Measurements from ENCODE around the gene DIPK1A.

DIPK1A gene

DNA sequence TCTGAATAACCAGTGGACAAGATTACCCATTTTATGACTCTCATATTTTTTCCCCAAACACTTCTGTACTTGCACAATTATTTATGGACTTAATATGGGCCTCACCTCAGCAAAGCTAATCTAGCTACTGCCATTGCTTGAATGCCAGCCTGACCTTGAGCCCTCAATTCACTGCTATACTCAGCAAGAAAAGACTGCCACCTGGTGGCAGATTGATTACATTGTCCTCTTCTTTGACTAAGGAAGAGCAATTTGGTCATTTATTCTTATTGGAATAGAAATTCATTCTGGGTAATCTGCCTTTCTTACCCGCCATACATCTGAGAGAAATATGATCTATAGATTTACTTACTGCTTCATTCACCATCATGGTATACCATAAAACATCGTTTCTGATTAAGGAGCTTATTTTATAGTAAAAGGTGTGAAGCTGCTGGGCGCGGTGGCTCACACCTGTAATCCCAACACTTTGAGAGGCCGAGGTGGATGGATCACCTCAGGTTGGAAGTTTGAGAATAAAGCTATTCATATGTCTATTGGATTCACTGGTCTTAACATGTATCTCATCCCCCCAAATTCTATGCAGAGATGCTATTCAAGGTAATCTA, 32.9 kb upstream of the DIPK1A start:
- Histone ChIP-seq H3K9me3 (ENCODE audit: low read length) (no peaks in the 10 kb centered on the region), H3K4me1 (ENCODE audit: insufficient read depth, low read length) (no peaks in the 10 kb centered on the region), H3K9ac (ENCODE audit: low read length) (no peak overlapping the region), H3K27me3 (ENCODE audit: control insufficient read depth in 1 of 2, insufficient read depth in 2 of 2, low read length in 2 of 2) (no peaks in the 10 kb centered on the region), H3K27ac (ENCODE audit: low read depth, low read length) (no peak overlapping the region), H3K4me3 (ENCODE audit: low read depth in 1 of 2, low read length in 2 of 2) (no peak overlapping the region), H3K36me3 (ENCODE audit: insufficient read depth, low read length) (no peaks in the 10 kb centered on the region)

DNA sequence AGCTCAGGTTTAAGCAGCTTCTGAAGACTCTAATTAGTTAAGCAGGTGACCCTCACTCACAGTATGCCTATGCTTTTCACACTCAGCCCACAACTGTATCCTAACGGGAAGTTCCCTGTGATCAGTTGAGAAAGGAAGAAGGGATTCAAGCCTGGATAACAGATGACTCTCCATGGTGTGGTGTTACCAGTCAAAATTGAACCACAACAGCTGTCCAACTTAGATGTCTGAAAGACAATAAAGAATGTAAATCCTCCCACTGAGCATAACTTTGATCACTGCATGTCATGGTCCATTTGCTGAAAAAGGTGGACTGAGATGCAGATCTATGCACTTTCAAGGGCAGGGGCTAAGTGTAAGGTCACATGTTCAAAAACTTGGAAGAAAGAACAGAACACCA, 32.3 kb upstream of the DIPK1A start:
- Histone ChIP-seq H3K9ac (ENCODE audit: low read length) (no peak overlapping the region), H3K36me3 (ENCODE audit: insufficient read depth, low read length) (no peaks in the 10 kb centered on the region), H3K9me3 (ENCODE audit: low read length) (no peaks in the 10 kb centered on the region), H3K4me3 (ENCODE audit: low read depth in 1 of 2, low read length in 2 of 2) (no peak overlapping the region), H3K4me1 (ENCODE audit: insufficient read depth, low read length) (no peaks in the 10 kb centered on the region), H3K27me3 (ENCODE audit: control insufficient read depth in 1 of 2, insufficient read depth in 2 of 2, low read length in 2 of 2) (no peaks in the 10 kb centered on the region), H3K27ac (ENCODE audit: low read depth, low read length) (no peak overlapping the region)

DNA sequence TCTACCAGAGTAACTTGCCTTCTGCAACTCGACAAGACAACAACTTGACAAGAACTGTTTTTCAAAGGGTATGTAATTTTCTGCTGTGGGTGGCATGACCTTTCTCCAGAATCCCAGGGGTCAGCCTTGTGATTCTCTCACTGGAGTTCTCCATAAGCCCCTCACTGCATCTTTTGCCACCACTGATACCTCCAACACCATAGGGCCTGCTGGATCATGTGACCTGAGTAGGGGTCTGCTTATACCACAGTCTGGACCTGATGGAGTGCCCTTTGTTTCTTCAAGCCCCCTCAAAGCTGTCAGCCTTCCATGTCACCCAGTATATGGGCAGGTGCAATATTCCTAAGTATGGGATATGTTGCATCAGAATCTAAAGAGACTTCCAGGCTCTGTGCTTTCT, 31.6 kb upstream of the DIPK1A start:
- no peaks in the 10 kb centered on the region for H3K27me3 ChIP-seq (ENCODE audit: control insufficient read depth in 1 of 2, insufficient read depth in 2 of 2, low read length in 2 of 2)
- no peak overlapping the region for H3K9ac ChIP-seq (ENCODE audit: low read length)
- no peaks in the 10 kb centered on the region for H3K4me1 ChIP-seq (ENCODE audit: insufficient read depth, low read length)
- H3K36me3 ChIP-seq (ENCODE audit: insufficient read depth, low read length), result no peaks in the 10 kb centered on the region
- H3K9me3 ChIP-seq (ENCODE audit: low read length), result no peaks in the 10 kb centered on the region
- no peak overlapping the region for H3K27ac ChIP-seq (ENCODE audit: low read depth, low read length)
- no peak overlapping the region for H3K4me3 ChIP-seq (ENCODE audit: low read depth in 1 of 2, low read length in 2 of 2)

DNA sequence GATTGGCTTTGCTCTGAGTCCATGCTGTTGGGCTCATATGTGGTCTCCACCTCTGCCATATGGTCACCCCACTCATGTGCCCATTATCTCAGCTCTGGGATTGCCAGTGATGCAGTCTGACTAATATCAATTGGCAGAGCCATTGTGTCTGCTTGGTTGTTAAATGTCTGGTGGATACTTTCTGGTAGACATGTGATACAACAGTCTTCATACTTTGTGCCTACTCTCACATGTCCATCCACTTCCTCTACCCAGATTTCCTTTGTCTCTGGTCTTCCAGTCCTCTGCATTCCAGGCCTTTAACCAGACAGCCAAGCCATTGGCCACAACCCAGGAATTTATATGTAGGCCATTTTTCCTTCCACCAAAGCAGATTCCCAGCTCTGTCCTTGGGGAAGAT, 30.8 kb upstream of the DIPK1A start:
- Histone ChIP-seq H3K27ac (ENCODE audit: low read depth, low read length) (no peak overlapping the region), H3K36me3 (ENCODE audit: insufficient read depth, low read length) (no peaks in the 10 kb centered on the region), H3K27me3 (ENCODE audit: control insufficient read depth in 1 of 2, insufficient read depth in 2 of 2, low read length in 2 of 2) (no peaks in the 10 kb centered on the region), H3K4me1 (ENCODE audit: insufficient read depth, low read length) (no peaks in the 10 kb centered on the region), H3K9ac (ENCODE audit: low read length) (no peak overlapping the region), H3K9me3 (ENCODE audit: low read length) (no peaks in the 10 kb centered on the region), H3K4me3 (ENCODE audit: low read depth in 1 of 2, low read length in 2 of 2) (no peak overlapping the region)

DNA sequence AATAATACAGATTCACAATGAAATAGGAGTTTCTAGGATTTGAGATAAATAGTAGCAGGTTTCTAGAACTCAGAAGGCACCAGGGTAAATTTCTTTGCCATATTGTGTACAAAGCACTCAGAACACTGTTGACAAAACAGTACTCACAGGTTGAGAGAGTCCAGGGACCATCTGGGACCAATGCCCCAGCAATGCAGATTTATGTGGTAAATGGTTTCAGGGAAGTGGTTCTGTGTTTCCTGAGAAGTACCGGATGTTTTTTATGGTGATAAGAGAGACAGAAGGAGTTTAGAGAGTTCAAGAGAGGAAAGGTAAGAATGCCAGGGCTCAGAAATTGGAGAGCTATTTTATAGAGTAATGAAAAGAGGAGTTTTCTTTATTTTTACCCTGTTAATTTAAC, 29.6 kb upstream of the DIPK1A start:
- no peak overlapping the region for H3K4me3 ChIP-seq (ENCODE audit: low read depth in 1 of 2, low read length in 2 of 2)
- H3K9me3 ChIP-seq (ENCODE audit: low read length), result no peaks in the 10 kb centered on the region
- H3K27me3 ChIP-seq (ENCODE audit: control insufficient read depth in 1 of 2, insufficient read depth in 2 of 2, low read length in 2 of 2), result no peaks in the 10 kb centered on the region
- H3K4me1 ChIP-seq (ENCODE audit: insufficient read depth, low read length), result no peaks in the 10 kb centered on the region
- H3K36me3 ChIP-seq (ENCODE audit: insufficient read depth, low read length), result no peaks in the 10 kb centered on the region
- H3K9ac ChIP-seq (ENCODE audit: low read length), result no peak overlapping the region
- no peak overlapping the region for H3K27ac ChIP-seq (ENCODE audit: low read depth, low read length)

DNA sequence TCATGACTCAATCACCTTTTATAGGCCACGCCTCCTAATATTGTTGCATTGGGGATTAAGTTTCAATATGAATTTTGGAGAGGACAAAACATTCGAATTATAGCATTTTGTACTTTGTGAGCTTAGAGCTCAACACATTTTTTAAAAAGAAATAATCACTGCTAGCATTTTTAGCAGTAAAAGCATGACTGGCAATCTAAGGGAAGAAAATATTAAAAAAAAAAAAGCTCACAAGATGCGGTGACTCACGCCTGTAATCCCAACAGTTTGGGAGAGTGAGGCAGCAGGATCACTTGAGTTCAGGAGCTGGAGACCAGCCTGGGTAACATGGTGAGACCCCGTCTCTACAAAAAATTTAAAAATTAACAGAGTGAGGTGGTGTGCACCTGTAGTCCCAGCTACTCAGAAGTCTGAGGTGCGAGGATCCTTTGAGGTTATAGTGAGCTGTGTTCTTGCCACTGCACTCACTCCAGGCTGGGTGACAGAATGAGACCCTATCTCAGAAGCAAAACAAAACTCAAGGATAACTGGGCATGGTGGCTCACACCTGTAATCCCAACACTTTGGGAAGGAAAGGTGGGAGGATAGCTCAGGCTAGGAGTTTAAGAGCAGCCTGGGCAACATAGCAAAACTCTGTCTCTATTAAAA, 28.8 kb upstream of the DIPK1A start:
- Histone ChIP-seq H3K27me3 (ENCODE audit: control insufficient read depth in 1 of 2, insufficient read depth in 2 of 2, low read length in 2 of 2) (no peaks in the 10 kb centered on the region), H3K36me3 (ENCODE audit: insufficient read depth, low read length) (no peaks in the 10 kb centered on the region), H3K9ac (ENCODE audit: low read length) (no peak overlapping the region), H3K27ac (ENCODE audit: low read depth, low read length) (no peak overlapping the region), H3K9me3 (ENCODE audit: low read length) (no peaks in the 10 kb centered on the region), H3K4me1 (ENCODE audit: insufficient read depth, low read length) (no peaks in the 10 kb centered on the region), H3K4me3 (ENCODE audit: low read depth in 1 of 2, low read length in 2 of 2) (no peak overlapping the region)

DNA sequence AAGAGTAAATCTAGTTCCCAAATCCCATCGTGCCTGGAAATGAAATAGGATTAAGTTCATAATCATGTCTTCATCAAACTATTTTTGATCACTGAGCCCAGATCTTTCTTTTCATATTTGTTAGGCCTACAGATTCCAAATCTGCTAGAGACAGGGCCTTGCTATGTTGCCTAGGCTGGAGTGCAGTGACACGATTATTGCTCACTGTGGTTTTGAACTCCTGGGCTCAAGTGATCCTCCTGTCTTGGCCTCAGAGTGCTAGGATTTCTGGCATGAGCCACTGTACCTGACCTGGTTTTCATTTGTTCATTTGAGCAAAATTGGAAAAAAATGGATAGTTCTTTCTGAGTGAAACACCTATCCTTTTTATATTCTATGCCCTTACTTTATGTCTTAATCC, 28.0 kb upstream of the DIPK1A start:
- Histone ChIP-seq H3K9ac (ENCODE audit: low read length) (no peak overlapping the region), H3K9me3 (ENCODE audit: low read length) (no peaks in the 10 kb centered on the region), H3K27me3 (ENCODE audit: control insufficient read depth in 1 of 2, insufficient read depth in 2 of 2, low read length in 2 of 2) (no peaks in the 10 kb centered on the region), H3K4me1 (ENCODE audit: insufficient read depth, low read length) (no peaks in the 10 kb centered on the region), H3K4me3 (ENCODE audit: low read depth in 1 of 2, low read length in 2 of 2) (no peak overlapping the region), H3K27ac (ENCODE audit: low read depth, low read length) (no peak overlapping the region), H3K36me3 (ENCODE audit: insufficient read depth, low read length) (no peaks in the 10 kb centered on the region)

DNA sequence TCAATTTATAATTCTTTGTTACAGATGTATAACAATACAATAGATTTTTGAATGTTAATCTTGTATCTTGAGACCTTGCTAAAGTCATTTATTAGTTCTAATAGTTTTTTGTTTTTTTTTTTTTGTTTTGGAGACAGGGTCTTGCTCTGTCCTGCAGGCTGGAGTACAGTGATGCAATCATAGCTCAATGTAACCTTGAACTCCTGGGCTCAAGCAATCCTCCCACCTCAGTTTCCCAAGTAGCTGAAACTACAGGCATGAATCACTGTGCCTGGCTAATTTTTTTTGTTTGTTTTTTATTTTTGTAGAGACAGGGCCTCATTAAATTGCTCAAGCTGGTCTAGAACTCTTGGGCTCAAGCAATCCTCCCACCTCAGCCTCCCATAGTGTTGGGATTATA, 26.2 kb upstream of the DIPK1A start:
- H3K36me3 ChIP-seq (ENCODE audit: insufficient read depth, low read length), result no peaks in the 10 kb centered on the region
- H3K9ac ChIP-seq (ENCODE audit: low read length), result no peak overlapping the region
- no peak overlapping the region for H3K27ac ChIP-seq (ENCODE audit: low read depth, low read length)
- H3K27me3 ChIP-seq (ENCODE audit: control insufficient read depth in 1 of 2, insufficient read depth in 2 of 2, low read length in 2 of 2), result no peaks in the 10 kb centered on the region
- H3K9me3 ChIP-seq (ENCODE audit: low read length), result no peaks in the 10 kb centered on the region
- no peak overlapping the region for H3K4me3 ChIP-seq (ENCODE audit: low read depth in 1 of 2, low read length in 2 of 2)
- H3K4me1 ChIP-seq (ENCODE audit: insufficient read depth, low read length), result no peaks in the 10 kb centered on the region

DNA sequence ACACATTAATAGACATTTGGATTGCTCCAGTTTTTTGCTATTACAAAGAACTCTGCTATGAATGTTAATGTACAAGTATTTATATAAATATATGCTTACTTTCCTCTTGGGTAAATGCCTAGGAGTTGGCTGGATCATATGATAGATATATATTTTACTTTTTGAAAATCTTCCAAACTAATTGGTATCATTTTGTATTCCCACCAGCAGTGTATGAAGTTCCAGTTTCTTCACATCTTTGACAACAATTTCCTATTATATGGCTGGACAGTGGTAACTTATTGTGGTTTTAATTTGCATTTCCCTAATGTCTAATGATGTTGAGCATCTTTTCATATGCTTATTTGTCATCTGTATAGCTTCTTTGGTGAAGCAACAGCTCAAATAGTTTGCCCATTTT, 23.8 kb upstream of the DIPK1A start:
- Histone ChIP-seq H3K27ac (ENCODE audit: low read depth, low read length) (no peak overlapping the region), H3K9me3 (ENCODE audit: low read length) (no peaks in the 10 kb centered on the region), H3K9ac (ENCODE audit: low read length) (no peak overlapping the region), H3K27me3 (ENCODE audit: control insufficient read depth in 1 of 2, insufficient read depth in 2 of 2, low read length in 2 of 2) (no peaks in the 10 kb centered on the region), H3K36me3 (ENCODE audit: insufficient read depth, low read length) (no peaks in the 10 kb centered on the region), H3K4me1 (ENCODE audit: insufficient read depth, low read length) (no peaks in the 10 kb centered on the region), H3K4me3 (ENCODE audit: low read depth in 1 of 2, low read length in 2 of 2) (no peak overlapping the region)

DNA sequence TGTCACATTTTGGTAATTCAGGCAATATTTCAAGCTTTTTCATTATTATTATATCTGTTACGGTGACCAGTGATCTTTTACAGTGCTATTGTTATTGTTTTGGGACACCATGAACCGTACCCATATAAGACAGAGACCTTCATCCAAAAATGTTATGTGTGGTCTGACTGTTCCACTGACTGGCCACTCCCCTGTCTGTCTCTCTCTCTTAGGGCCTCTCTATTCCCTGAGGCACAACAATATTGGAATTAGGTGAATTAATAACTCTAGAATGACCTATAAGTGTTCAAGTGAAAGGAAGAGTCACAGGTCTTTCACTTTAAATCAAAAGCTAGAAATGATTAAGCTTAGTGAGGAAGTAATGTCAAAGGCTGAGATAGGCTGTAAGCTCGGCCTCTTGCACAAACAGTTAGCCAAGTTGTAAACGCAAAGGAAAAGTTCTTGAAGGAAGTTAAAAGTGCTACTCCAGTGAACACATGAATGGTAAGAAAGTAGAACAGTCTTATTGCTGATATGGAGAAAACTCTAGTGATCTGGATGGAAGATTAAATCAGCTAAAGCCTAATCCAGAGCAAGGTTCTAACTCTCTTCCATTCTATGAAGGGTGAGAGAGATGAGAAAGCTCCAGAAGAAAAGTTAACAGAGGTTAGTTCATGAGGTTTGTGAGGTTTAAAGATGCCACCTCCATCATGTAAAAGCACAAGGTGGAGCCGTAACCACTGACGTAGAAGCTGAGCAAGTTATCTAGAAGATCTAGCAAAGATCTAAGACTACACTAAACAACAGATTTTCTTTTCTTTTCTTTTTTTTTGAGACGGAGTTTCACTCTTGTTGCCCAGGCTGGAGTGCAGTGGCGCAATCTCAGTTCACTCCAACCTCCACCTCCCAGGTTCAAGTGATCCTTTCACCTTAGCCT, 19.7 kb upstream of the DIPK1A start:
- Histone ChIP-seq H3K9ac (ENCODE audit: low read length) (no peak overlapping the region), H3K27me3 (ENCODE audit: control insufficient read depth in 1 of 2, insufficient read depth in 2 of 2, low read length in 2 of 2) (no peaks in the 10 kb centered on the region), H3K27ac (ENCODE audit: low read depth, low read length) (no peak overlapping the region), H3K4me3 (ENCODE audit: low read depth in 1 of 2, low read length in 2 of 2) (no peak overlapping the region), H3K9me3 (ENCODE audit: low read length) (no peaks in the 10 kb centered on the region), H3K4me1 (ENCODE audit: insufficient read depth, low read length) (no peaks in the 10 kb centered on the region), H3K36me3 (ENCODE audit: insufficient read depth, low read length) (no peaks in the 10 kb centered on the region)

DNA sequence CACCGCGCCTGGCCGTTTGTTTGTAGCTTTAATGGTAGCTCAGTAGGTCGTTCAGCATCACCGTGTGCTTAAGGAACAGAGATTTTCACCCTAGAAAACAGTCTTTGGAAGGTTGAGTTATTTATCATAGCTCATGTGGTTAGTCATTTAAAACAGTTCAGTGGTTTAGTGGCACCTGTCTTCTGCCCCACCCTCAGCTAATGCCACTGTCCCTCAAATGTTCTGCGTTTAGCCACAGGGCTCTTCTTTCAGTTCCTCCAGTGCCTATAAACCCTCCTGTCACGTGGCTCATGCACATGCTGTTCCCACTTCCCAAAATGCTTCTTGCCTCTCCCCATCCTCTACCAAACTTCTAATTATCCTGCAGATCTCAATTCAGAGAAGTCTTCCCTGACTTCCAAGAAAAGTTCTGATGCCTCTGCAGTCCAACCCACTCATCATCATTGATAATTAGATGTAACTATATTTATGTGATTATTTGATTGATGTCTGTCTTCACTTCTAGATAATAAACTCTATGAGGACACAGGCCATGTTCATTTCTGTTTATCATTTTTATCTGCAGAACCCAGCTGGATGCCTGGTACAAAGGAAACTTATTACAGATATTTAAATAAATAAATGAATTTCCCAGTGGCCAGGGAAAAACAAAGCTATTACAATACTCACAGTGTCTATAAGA, 14.4 kb upstream of the DIPK1A start:
- no peak overlapping the region for H3K4me3 ChIP-seq (ENCODE audit: low read depth in 1 of 2, low read length in 2 of 2)
- H3K9ac ChIP-seq (ENCODE audit: low read length), result no peak overlapping the region
- peaks cover 3% of the 10 kb centered on the region for H3K4me1 ChIP-seq (ENCODE audit: insufficient read depth, low read length)
- H3K9me3 ChIP-seq (ENCODE audit: low read length), result no peaks in the 10 kb centered on the region
- H3K36me3 ChIP-seq (ENCODE audit: insufficient read depth, low read length), result no peaks in the 10 kb centered on the region
- H3K27ac ChIP-seq (ENCODE audit: low read depth, low read length), result no peak overlapping the region
- H3K27me3 ChIP-seq (ENCODE audit: control insufficient read depth in 1 of 2, insufficient read depth in 2 of 2, low read length in 2 of 2), result no peaks in the 10 kb centered on the region

Data from muscle layer of colon (tissue), 2 donors.